ENCODE data around the gene TRPT1. TPM values are rescaled to one million over a fixed set of nuclear protein-coding genes. Genes with fewer than 3 reads are reported as not detected.

The TRPT1 gene
- total and polyA plus RNA-seq, 9 of the 15 experiments (the other 6 are each of a cell fraction or from before 2014, with no cell fraction given): 4.6 to 41.7 (median 23.1) TPM

DNA sequence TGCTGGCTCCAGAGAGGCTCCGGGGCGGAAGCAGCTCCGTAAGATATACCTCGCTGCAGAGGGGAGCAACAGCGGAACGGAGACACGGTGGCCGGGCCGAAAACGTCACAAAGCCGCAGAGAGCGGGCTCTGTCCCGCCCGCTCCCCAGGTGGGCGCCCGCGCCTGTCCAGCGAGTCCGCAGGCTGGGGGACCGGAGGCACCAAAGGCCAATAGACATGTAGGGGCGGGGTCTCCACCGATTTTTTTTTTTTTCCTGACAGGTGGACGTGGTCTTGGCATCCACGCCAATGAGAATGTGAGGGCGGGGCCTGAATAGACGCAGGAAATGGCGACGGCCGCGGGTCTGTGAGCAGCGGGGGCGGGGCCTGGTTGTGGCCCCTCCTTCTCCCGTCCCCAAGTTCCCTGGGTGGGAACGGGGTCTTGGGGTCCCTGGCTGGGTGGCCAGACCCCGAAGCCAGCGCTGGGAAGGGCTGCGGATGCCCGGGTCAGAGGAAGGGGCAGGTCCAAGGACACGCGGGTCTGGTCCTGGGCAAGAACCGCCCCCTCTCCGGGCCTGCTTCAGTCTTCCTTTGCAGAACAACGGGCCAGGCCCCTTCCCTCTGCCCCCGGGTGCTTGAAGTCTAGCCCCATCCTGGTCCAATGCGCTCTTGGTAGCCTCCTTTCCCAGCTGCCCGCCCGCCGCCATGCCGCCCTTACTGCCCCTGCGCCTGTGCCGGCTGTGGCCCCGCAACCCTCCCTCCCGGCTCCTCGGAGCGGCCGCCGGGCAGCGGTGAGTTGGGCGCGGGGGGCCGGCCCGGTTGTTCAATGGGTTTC, 4.4 kb upstream of the TRPT1 start, which contains the start of gene DNAJC4 (continued):
- TF ChIP-seq, protein P1, sequence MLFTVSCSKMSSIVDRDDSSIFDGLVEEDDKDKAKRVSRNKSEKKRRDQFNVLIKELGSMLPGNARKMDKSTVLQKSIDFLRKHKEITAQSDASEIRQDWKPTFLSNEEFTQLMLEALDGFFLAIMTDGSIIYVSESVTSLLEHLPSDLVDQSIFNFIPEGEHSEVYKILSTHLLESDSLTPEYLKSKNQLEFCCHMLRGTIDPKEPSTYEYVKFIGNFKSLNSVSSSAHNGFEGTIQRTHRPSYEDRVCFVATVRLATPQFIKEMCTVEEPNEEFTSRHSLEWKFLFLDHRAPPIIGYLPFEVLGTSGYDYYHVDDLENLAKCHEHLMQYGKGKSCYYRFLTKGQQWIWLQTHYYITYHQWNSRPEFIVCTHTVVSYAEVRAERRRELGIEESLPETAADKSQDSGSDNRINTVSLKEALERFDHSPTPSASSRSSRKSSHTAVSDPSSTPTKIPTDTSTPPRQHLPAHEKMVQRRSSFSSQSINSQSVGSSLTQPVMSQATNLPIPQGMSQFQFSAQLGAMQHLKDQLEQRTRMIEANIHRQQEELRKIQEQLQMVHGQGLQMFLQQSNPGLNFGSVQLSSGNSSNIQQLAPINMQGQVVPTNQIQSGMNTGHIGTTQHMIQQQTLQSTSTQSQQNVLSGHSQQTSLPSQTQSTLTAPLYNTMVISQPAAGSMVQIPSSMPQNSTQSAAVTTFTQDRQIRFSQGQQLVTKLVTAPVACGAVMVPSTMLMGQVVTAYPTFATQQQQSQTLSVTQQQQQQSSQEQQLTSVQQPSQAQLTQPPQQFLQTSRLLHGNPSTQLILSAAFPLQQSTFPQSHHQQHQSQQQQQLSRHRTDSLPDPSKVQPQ (CRISPR knock-in tag; IDR thresholded peaks at IDR 0.05; ENCODE audit: borderline replicate concordance): no peak
- TF ChIP-seq BRF1 (IDR thresholded peaks at IDR 0.05; ENCODE audit: borderline replicate concordance, extremely low read depth, insufficient read length): no peak
- peak; percentile 83 to 86 for TF ChIP-seq NRF1 (conservative IDR thresholded peaks at IDR 0.05 in 1 of 2, IDR thresholded peaks at IDR 0.05 in 1 of 2)
- TF ChIP-seq HCFC1 (IDR thresholded peaks at IDR 0.05; ENCODE audit: low read depth, low read length): no peak; the same call in 1 of the 2 replicates
- no peak for TF ChIP-seq TEAD1 (CRISPR knock-in tag; IDR thresholded peaks at IDR 0.05)
- TF ChIP-seq ZNF143 (CRISPR knock-in tag; IDR thresholded peaks at IDR 0.05): no peak
- peak; percentile 20; the same call in 1 of the 2 replicates for TF ChIP-seq ZNF274 (IDR thresholded peaks at IDR 0.05; ENCODE audit: borderline replicate concordance, low read depth, low read length)
- TF ChIP-seq SP1 (CRISPR knock-in tag; IDR thresholded peaks at IDR 0.05): peak; percentile 86
- peak; percentile 91 for TF ChIP-seq MEIS2 (IDR thresholded peaks at IDR 0.05; ENCODE audit: partially characterized antibody)
- TF ChIP-seq, protein P2, sequence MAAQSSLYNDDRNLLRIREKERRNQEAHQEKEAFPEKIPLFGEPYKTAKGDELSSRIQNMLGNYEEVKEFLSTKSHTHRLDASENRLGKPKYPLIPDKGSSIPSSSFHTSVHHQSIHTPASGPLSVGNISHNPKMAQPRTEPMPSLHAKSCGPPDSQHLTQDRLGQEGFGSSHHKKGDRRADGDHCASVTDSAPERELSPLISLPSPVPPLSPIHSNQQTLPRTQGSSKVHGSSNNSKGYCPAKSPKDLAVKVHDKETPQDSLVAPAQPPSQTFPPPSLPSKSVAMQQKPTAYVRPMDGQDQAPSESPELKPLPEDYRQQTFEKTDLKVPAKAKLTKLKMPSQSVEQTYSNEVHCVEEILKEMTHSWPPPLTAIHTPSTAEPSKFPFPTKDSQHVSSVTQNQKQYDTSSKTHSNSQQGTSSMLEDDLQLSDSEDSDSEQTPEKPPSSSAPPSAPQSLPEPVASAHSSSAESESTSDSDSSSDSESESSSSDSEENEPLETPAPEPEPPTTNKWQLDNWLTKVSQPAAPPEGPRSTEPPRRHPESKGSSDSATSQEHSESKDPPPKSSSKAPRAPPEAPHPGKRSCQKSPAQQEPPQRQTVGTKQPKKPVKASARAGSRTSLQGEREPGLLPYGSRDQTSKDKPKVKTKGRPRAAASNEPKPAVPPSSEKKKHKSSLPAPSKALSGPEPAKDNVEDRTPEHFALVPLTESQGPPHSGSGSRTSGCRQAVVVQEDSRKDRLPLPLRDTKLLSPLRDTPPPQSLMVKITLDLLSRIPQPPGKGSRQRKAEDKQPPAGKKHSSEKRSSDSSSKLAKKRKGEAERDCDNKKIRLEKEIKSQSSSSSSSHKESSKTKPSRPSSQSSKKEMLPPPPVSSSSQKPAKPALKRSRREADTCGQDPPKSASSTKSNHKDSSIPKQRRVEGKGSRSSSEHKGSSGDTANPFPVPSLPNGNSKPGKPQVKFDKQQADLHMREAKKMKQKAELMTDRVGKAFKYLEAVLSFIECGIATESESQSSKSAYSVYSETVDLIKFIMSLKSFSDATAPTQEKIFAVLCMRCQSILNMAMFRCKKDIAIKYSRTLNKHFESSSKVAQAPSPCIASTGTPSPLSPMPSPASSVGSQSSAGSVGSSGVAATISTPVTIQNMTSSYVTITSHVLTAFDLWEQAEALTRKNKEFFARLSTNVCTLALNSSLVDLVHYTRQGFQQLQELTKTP (IDR thresholded peaks at IDR 0.05; ENCODE audit: low read depth in 1 of 2, partially characterized antibody in 2 of 2): peak in 1 of 2 experiments; percentile 17
- no peak for TF ChIP-seq RBM22 (IDR thresholded peaks at IDR 0.05; ENCODE audit: low read depth, low read length, poor library complexity, severe bottlenecking)
- TF ChIP-seq YY1 (IDR thresholded peaks at IDR 0.05; ENCODE audit: borderline replicate concordance in 1 of 3, control insufficient read depth in 1 of 3, extremely low read depth in 1 of 3, insufficient read depth in 3 of 3, insufficient read length in 1 of 3, insufficient replicate concordance in 2 of 3, low read depth in 1 of 3, low read length in 2 of 3): peak; percentile 27 to 89 (median 76)
- TF ChIP-seq, protein P3, sequence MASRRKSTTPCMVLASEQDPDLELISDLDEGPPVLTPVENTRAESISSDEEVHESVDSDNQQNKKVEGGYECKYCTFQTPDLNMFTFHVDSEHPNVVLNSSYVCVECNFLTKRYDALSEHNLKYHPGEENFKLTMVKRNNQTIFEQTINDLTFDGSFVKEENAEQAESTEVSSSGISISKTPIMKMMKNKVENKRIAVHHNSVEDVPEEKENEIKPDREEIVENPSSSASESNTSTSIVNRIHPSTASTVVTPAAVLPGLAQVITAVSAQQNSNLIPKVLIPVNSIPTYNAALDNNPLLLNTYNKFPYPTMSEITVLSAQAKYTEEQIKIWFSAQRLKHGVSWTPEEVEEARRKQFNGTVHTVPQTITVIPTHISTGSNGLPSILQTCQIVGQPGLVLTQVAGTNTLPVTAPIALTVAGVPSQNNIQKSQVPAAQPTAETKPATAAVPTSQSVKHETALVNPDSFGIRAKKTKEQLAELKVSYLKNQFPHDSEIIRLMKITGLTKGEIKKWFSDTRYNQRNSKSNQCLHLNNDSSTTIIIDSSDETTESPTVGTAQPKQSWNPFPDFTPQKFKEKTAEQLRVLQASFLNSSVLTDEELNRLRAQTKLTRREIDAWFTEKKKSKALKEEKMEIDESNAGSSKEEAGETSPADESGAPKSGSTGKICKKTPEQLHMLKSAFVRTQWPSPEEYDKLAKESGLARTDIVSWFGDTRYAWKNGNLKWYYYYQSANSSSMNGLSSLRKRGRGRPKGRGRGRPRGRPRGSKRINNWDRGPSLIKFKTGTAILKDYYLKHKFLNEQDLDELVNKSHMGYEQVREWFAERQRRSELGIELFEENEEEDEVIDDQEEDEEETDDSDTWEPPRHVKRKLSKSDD (conservative IDR thresholded peaks at IDR 0.05; ENCODE audit: low read length): no peak
- peak; percentile 84; the same call in 1 of the 2 replicates for TF ChIP-seq CREM (IDR thresholded peaks at IDR 0.05; ENCODE audit: low read depth)
- TF ChIP-seq SP2 (IDR thresholded peaks at IDR 0.05; ENCODE audit: extremely low read depth, low read depth, low read length, poor library complexity, severe bottlenecking): no peak
